Mucosa of gallbladder (tissue), 1 donor: ENCODE measurements around the gene TDRD9. TPM values are rescaled to one million over a fixed set of nuclear protein-coding genes. Genes with fewer than 3 reads are reported as not detected.
A peak's percentile ranks its signal among the peaks of the same experiment; 100 is the strongest.

Experiments
- DNase-seq: peaks from one replicate; pipeline ENCODE4 v3.0.0-alpha.2; 2020; ENCODE audit warnings: low spot score
- total RNA-seq: library from RNA; stranded (reverse); gene quantifications from one replicate; pipeline ENCODE4 v1.2.1, GENCODE V29; 2021
- donor health status: DM: no; HTN: no; CAD: no.

Gene TDRD9
- total RNA-seq, 1 donor from 2014 or later: 8.7 TPM

DNA sequence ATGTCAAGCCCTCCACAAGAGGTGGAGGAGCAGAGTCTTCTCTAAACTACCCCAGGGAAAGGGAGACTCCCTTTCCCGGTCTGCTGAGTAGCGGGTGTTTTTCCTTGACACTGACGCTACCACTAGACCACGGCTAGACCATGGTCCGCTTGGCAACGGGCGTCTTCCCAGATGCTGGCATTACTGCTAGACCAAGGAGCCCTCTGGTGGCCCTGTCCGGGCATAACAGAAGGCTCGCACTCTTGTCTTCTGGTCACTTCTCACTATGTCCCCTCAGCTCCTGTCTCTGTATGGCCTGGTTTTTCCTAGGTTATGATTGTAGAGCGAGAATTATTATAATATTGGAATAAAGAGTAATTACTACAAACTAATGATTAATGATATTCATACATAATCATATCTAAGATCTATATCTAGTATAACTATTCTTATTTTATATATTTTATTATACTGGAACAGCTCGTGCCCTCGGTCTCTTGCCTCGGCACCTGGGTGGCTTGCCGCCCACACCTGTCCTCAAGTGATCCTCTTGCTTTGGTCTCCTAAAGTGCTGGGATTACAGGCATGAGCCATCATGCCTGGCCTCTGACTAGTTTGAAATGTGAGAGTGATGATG lies 52.5 kb downstream of the TDRD9 start:
- DNase-seq: peak; percentile 62

DNA sequence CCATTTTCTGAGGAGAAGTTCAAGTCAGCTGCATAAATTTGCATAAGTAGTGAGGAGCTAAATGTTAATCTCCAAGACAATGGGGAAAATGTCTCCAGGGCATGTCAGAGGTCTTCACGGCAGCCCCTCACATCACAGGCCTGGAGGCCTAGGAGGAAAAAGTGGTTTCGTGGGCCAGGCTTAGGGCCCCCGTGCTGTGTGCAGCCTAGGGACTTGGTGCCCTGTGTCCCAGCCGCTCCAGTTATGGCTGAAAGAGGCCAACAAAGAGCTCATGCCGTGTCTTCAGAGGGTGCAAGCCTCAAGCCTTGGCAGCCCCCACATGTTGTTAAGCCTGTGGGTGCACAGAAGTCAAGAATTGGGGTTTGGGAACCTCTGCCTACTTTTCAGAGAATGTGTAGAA lies 55.9 kb downstream of the TDRD9 start:
- no peak for DNase-seq

DNA sequence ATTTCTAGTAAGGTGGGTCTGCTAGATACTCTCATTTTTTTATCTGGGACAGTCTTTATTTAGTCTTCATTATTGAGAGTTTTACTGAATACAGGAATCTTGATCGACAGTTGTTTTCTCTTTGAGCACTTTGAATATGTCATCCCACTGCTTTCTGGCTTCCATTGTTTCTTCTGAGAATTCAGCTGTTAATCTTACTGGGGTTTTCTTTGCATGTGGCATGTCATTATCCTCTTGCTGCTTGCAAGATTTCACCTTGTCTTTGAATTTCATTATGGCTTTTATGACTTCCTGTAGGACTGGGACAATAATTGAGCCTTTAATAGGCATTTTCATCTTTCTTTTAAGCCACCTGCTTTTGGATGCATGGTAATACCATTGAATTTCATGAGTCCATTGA lies 60.8 kb downstream of the TDRD9 start:
- no peak for DNase-seq

DNA sequence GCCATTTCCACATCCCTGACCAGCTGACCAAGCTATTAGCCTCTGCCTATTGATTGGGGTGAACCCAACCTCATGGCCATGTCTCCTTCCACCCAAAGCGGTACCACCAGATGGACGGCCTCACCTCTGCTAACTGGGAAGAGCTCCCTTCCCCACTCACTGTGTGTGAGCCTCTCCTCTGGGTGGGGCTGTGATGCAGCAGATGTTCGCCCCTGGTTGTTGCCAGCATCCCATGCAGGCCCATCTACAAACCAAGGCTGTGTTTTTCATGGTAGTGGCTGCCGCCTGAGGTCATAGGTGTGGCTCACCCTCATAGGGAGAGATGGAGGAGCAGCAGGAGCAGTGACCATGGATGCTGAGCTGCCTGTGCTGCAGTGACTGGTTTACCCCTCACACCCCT lies 61.7 kb downstream of the TDRD9 start:
- no peak for DNase-seq

DNA sequence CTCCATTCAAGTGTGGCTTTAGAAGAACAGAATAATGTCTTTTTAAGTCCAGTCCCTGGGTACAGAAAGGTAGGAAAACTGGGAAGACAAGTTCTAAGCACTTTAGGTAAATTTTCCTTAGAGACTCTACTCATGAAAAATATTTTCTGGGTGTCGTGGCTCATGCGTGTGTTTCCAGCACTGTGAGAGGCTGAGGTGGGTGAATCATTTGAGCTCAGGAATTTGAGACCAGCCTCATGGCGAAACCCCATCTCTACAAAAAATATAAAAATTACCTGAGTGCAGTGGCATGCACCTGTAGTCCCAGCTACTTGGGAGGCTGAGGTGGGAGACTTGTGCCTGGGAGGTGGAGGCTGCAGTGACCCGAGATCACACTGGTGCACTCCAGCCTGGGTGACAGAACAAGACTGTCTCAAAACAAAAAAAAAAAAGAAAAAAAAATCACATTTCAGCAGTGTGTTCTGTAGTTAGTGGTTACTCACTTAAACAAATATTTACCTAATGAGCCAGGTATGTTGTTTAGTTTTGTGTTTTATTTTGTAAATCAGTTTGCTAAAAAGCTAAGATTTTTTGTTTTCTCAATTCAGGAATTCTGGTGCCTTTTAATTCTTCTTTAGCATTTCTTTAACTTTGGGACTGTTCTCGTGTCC lies 66.4 kb downstream of the TDRD9 start:
- DNase-seq: no peak

DNA sequence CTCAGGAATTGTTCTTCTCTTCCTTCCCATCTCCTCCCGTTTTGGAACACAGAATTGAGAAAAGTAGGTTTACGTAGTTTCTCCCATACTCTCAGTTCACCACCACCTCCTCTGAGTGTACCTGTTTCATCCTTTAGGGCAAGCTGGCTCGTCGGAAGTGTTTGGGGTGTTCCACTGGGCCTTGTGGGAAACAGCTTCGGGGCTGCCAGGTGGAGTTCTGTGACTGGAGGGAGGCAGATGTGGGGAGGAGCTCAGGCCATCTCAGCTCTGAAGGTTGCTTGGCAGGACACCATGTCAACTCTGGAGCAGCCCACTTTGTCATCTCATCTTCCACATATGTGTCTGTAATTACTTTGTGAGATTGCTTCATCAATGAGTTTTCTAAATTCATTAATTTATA lies 67.6 kb downstream of the TDRD9 start:
- no peak for DNase-seq

DNA sequence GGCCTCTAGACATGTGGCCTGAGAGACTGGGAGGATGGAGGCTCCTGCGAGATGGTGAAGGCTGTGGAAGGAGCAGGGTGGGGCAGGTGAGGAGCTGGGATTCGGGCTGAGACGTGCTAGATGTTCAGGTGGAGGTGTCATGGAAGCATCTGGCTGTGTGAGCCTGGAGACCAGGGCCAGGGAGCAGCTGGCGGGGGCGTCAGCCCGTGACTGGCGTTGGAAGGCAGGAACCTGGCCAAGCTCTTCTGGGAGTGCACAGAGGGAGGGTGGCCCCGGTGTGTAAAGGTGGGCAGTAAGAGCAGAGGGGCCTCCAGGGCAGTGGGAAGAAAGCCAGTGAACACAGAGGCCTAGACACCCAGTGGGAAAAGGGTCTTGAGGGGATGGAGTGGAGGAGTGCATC lies 69.1 kb downstream of the TDRD9 start:
- DNase-seq: no peak

DNA sequence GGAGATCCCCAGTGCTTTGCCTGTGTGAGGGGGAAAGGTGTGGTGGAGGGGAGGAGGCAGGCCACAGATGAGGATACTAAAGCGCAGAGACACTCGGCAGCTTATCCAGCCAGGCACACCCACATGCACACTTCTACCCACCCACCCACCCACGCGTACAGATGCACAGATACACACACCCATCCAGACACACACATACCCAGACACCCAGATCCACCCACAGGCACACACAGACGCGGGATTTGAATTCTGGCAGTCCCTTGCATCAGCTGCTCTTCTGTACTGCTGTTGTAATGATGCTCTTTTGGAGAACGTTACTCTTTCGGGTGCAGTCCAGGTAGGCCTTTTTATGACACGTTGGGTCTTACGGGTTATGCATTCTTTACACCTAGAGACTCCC lies 69.8 kb downstream of the TDRD9 start:
- no peak for DNase-seq

DNA sequence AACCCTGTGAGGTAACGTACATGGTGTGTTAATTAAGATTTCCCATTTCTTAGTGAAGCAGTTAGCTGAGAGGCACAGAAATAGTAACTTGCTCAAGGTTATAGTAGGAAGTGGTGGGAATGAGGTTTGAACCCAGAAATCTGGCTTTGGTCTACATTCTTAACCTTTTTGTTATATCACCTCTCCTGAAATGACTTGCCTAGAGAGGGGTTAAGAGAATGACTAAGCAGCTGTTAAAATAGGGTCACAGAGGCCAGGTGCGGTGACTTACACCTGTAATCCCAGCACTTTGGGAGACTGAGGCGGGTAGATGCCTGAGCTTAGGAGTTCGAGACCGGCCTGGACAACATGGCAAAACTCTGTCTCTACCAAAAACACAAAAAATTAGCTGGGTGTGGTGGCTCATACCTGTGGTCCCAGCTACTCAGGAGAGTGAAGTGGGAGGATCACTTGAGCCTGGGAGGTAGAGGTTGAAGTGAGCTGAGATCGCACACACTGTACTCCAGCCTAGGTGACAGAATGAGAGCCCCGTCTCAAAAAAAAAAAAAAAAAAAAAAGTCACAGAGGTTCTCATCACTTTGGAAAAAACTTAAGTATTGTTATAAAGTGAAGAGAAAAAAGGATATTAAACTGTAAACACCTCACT lies 71.7 kb downstream of the TDRD9 start:
- DNase-seq: no peak

DNA sequence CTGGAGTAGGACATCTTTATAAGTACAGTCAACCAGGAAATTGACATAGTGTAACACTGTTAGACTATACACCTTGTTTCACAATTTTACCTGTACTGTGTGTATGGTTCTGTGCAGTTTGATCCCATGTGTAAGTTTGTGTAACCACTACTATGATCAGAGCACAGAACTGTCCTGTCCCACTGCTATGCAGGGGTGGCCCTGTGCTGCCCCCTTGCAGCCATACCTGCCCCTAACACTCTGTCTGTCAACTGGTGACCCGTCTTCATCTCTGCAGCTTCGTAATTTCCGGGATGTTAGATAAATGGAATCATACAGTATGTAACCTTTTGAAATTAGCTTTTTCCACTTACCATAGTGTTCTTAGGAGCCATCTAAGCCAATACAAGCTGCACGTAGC lies 72.7 kb downstream of the TDRD9 start:
- DNase-seq: no peak

DNA sequence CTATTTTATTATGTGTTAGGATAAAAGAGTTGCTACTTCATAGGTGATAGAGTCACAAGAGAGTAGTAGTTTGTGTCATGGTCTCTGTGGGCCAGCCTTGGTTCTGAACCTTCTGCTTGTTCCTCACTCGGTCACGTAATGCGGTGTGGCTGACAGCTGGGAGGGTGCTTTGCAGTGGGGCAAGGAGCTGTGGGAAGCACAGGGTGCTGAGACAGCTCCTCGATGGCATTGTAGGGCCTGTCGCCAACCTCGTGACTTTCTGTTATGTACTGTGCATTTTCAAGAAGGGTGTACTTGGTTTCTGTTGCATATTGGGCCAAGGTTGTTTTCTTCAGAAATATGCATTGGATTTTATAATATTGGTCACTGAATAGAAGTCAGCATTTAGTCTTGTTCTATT lies 75.4 kb downstream of the TDRD9 start:
- no peak for DNase-seq

DNA sequence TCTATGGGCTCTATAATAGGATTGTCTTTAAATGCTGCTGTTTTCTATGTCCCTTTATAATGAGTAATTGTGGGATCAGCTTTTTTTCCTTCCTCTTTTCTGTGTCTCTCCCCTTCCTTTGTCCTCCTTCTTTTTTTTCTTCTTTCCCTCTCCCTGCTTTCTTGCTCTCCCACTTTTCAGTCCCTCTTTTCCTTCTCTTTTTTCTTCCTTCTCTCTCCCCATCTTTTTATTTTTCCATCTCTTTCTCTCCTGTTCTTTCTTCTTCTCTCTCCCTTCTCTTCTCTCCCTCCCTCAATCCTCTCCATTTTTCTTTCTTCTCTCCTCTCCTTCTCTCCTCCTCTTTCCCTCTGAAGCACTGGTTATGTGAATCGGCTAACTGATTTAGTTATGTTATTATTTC lies 76.6 kb downstream of the TDRD9 start:
- no peak for DNase-seq

DNA sequence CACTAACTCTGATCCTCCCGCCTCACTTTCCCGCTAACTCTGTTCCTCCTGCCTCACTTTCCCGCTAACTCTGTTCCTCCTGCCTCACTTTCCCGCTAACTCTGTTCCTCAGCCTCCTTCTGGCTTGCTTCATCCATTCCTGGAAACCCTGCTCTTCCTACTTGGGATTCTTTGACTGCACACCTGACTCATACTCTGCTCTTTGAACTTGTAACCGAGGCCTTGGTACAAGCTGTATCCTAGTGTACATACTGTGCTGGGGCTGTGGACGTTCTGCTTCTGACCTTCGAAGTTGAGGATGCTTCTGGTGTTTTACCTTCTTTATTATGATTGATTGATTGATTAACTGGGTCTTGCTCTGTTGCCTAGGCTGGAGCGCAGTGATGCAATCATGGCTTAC lies 77.2 kb downstream of the TDRD9 start:
- no peak for DNase-seq

DNA sequence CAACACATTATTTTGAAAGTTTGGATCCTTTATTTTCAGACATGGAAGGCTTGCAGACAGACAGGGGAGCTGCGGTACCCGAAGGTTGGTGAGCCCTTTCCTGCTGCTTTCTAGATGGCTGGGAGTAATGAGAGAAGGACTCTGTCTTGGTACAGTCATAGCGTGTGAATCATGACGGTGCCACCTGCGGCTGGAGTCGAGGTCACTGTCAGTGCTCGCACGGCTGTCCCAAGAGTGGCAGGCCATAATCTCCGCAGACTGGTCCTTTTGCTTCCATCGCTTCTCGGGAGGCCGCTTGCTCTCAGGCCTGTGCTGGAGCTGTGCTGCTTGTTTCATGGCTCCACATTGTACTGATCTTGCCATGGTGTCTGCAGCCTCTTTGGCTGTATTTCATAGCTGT lies 78.9 kb downstream of the TDRD9 start:
- DNase-seq: no peak

DNA sequence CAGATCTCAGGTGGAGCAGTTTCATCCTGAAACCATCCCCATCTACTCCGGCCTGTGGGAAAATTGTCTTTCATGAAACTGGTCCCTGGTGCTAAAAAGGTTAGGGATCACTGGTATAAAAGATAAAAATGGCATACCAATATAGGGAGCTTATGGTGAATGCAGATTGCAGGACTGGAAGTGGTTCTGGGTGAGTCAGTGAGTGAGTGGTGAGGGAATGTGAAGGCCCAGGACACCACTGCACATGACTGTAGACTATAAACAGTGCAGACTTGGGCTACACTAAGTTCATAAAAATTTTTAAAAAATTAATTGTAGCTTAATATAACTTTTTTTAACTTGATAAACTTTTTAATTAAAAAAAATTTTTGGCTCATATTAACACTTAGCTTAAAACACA lies 81.0 kb downstream of the TDRD9 start:
- DNase-seq: no peak

DNA sequence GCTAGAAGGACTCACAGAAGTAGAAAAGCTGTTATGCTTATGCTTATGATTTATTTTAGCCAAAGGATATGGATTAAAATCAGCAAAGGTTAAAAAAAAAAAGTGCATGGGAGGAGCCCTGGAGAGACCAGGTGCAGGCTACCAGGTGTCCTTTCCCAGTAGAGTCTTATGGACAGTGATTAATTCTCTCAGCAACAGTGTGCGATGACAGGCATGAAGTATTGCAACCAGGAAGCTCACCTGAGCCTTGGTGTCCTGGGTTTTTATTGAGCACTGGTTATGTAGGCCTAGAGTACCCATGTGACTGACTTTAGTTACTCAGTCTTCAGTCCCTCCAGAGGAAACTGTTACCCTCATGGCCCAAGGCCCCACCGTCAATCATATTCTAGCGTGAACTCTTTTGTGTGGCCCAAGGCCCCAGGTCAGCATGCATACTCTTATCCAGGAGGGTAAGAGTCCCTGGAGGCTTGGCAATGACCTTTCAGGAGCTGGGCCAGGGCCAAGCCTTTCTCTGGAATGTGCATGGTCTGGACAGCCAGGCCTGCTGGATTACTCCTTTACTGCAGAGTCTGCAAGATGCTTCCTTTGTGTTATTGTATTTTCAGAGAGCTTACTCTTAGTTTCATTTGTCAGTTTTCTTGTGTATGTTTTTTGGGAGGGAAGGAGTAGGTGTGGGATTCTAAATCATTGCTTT lies 83.7 kb downstream of the TDRD9 start:
- DNase-seq: peak; percentile 27

DNA sequence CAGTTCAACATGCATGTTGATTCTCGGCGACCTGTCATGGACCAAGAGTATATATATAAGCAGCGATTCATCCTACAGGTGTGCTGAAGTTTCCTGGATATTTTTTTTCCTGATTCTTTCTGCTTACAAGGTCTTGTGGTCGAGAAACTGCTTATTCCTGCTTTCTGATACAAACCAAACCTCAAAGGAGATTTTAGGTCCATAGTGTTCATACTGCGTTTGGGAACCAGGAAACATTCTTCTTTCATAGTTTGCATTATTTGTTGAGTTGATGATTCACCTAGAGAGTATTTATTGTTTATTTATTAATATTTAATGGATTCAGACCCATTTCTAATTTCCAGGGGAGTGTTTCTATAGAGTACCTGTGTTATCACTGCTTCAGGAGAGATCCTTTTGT lies 86.5 kb downstream of the TDRD9 start:
- no peak for DNase-seq

DNA sequence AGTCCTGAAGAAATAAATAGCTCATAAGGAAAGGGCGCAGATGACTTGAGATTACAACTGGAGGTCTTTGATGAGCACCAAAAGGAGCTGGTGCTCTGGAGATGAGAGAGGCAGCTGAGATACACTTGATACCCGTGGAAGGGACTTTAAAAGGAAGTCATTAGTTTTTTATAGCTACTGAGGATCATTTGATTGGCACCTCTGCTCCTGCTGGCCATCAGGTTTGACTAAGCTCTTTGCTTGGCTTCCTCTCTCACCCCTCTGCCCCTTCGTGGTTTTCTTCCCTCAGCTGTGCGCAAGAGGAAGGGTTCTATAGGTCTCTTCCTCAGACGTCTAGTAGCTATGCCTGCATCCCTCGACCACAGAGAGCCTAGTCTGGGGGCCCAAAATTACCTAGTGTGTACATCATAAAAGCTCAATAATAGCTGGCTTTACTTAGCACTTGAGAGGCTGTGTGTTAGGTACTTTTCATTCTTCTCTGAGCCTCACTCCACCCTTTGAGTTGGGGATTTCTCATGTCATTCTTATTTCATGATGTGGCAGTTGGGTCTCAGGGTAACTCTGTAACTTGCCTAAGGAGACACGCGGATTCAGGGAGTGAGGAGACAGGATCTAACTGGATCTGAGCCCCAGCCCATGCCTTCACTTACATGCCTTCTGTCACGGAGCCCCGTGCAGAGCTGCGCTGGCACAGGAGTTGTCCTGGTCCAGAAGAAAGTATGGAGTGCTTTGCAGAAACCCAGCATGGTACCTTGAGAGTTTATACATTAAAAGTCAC lies 88.8 kb downstream of the TDRD9 start:
- DNase-seq: no peak

DNA sequence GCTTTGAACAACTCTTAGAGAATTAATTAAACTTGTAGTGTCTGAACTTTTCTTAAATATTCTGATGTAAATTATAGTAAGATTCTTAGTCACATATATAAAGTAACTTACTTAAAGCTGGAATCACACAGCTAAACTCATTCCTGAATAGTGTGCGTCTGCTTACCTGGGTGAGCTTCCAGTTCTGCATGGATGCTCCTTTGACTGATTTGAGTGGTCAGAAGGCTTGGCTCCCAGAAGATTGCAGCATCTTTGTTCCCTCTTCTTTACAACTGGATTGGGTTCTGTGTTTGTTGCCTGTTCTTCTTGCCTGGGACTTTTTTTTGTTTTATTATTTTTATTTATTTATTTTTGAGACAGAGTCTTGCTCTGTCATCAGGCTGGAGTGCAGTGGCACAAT lies 90.8 kb downstream of the TDRD9 start:
- no peak for DNase-seq

DNA sequence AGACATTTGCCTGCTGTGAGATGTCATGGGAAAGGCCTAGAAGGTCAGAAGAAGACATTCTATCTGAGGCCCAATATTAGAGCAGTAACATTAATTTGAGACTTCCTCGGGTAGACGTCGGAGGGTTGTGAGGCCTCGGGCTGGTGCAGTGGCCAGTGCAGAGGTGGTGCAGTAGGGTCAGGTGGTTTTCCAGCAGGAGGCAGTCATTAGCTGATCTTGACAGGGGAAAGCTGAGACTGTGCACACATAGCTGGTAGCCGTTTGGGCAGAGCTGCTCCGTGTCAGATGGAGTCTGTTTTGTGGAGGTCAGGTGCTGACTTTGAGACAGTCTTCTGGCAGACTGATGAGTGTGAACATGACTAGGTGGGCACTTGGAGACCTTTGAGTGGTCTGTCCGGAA lies 91.5 kb downstream of the TDRD9 start:
- no peak for DNase-seq

DNA sequence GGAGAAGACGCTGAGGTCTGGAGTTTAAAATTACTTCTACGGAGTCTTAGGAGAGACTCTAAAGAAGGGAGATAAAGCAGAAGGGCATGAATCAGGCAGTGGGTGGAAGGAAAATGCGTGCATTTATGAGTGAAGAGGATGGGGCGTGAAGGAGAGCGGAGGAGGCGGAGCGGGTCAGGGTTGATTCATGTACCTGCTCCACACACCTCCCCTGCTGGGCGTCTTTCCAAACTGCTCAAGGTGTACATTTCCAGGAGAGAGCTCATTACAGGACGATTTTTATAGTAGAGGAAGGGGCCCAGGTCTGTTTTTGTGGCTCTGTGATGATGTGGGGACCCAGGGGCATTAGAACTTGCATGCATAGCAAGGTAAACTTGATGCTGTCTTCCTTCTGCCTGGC lies 92.2 kb downstream of the TDRD9 start:
- no peak for DNase-seq
